GM21717 (cell line): Measurements from ENCODE around the gene MAP2K5.

Experiments
- ATAC-seq: cut with Tn5 transposase; IDR thresholded peaks from one replicate; pipeline ENCODE4 v1.9.1; 2021; ENCODE audit warnings: mild to moderate bottlenecking, moderate library complexity; ENCODE audit not compliant: unreplicated experiment

MAP2K5 gene

GRCh38 chr15:67745073-67746006, 202.8 kb downstream of the MAP2K5 start:
- no peak for ATAC-seq

GRCh38 chr15:67746022-67746421, 203.5 kb downstream of the MAP2K5 start:
- ATAC-seq = no peak

- no peak for ATAC-seq
Observed at GRCh38 chr15:67746450-67746849, 203.9 kb downstream of the MAP2K5 start.

GRCh38 chr15:67747921-67748320, 205.4 kb downstream of the MAP2K5 start:
- ATAC-seq = no peak

GRCh38 chr15:67750371-67750770, 207.9 kb downstream of the MAP2K5 start:
- ATAC-seq = no peak

- ATAC-seq = no peak
Observed at GRCh38 chr15:67753891-67754290, 211.4 kb downstream of the MAP2K5 start.

- no peak for ATAC-seq
Observed at GRCh38 chr15:67755264-67755663, 212.8 kb downstream of the MAP2K5 start.

- no peak for ATAC-seq
Observed at GRCh38 chr15:67755936-67756335, 213.4 kb downstream of the MAP2K5 start.

- ATAC-seq = no peak
Observed at GRCh38 chr15:67758619-67759300, 216.3 kb downstream of the MAP2K5 start.

- ATAC-seq = no peak
Observed at GRCh38 chr15:67760901-67761300, 218.4 kb downstream of the MAP2K5 start.

GRCh38 chr15:67761343-67761742, 218.8 kb downstream of the MAP2K5 start:
- ATAC-seq = no peak

- peak; percentile 84 for ATAC-seq
Observed at GRCh38 chr15:67762610-67763368, 220.3 kb downstream of the MAP2K5 start.

GRCh38 chr15:67765701-67766100, 223.2 kb downstream of the MAP2K5 start:
- ATAC-seq = no peak

GRCh38 chr15:67766968-67767367, 224.5 kb downstream of the MAP2K5 start:
- ATAC-seq = no peak

- ATAC-seq = no peak
Observed at GRCh38 chr15:67768313-67768977, 225.9 kb downstream of the MAP2K5 start.

GRCh38 chr15:67769497-67770357, 227.2 kb downstream of the MAP2K5 start:
- no peak for ATAC-seq

- no peak for ATAC-seq
Observed at GRCh38 chr15:67770358-67770628, 227.8 kb downstream of the MAP2K5 start.

GRCh38 chr15:67771189-67771800, 228.8 kb downstream of the MAP2K5 start:
- ATAC-seq = no peak

- no peak for ATAC-seq
Observed at GRCh38 chr15:67774626-67775025, 232.1 kb downstream of the MAP2K5 start.

GRCh38 chr15:67775250-67775649, 232.7 kb downstream of the MAP2K5 start:
- no peak for ATAC-seq
